Cardiac fibroblast (primary cell): ENCODE measurements around the gene OSBPL7.
A peak's percentile ranks its signal among the peaks of the same experiment; 100 is the strongest.

Experiments used
- DNase-seq, 2 donors: peaks; one replicate each; pipeline versions ENCODE4 v3.0.0 to v3.0.0-alpha.2; 2010; ENCODE audit warnings: low read depth in 2 of 2
- H3K4me3 ChIP-seq, 2 donors: replicated peaks in 1 of 2; 1 replicate in 1 of 2; 2 replicates in 1 of 2; pipeline ENCODE4 v1.5.1; 2011; ENCODE audit warnings: low read depth in 2 of 2, low read length in 2 of 2, mild to moderate bottlenecking in 2 of 2, moderate library complexity in 1 of 2
- CTCF ChIP-seq: IDR thresholded peaks from one replicate; pipeline ENCODE4 v1.5.1; 2011; ENCODE audit warnings: low read depth, mild to moderate bottlenecking, low read length, inconsistent platforms

OSBPL7 gene

GRCh38 chr17:47821424-47822391 lies at the start of gene OSBPL7:
Gene OSBPL7, minus strand, starts transcription at chr17:47821794. Its CDS starts 1,516 bp downstream, at chr17:47820278.
- peak within 1 kb of the TSS; percentile 64 to 74 for H3K4me3 ChIP-seq
- TF ChIP-seq CTCF, result no peak
- peak; percentile 81 to 86 for DNase-seq

- H3K4me3 ChIP-seq, result no peak overlapping the region
- no peak for TF ChIP-seq CTCF
- no peak for DNase-seq
Observed at GRCh38 chr17:47871048-47871447, 49.5 kb upstream of the OSBPL7 start.

GRCh38 chr17:47870056-47870455 lies 48.5 kb upstream of the OSBPL7 start:
- no peak for TF ChIP-seq CTCF
- no peak for DNase-seq
- no peak overlapping the region for H3K4me3 ChIP-seq

GRCh38 chr17:47869114-47869513 lies 47.5 kb upstream of the OSBPL7 start:
- no peak for TF ChIP-seq CTCF
- no peak overlapping the region for H3K4me3 ChIP-seq
- no peak for DNase-seq

- TF ChIP-seq CTCF, result no peak
- no peak overlapping the region for H3K4me3 ChIP-seq
- no peak for DNase-seq
Observed at GRCh38 chr17:47867813-47868533, 46.4 kb upstream of the OSBPL7 start.

- no peak overlapping the region for H3K4me3 ChIP-seq
- peak; percentile 40 to 75 for DNase-seq
- no peak for TF ChIP-seq CTCF
Observed at GRCh38 chr17:47866941-47867340, 45.3 kb upstream of the OSBPL7 start.
